Loucy (cell line): Measurements from ENCODE around the gene ADISSP.

Source experiments
- H2AFZ ChIP-seq: fragments of 200-600 bp; sonication (generic); 2 replicates; pipeline ENCODE4 v1.6.0; 2016; ENCODE audit warnings: antibody characterized with exemption, mild to moderate bottlenecking, low read length, moderate library complexity
- H3F3A ChIP-seq: fragments of 200-600 bp; 2 replicates; pipeline ENCODE4 v1.6.0; 2016; ENCODE audit warnings: antibody characterized with exemption, low read depth, mild to moderate bottlenecking
- H3K27me3 ChIP-seq: fragments of 200-600 bp; sonication (generic); 2 replicates; pipeline ENCODE4 v1.6.1; 2014; ENCODE audit warnings: low read length, mild to moderate bottlenecking; ENCODE audit not compliant: insufficient read depth, poor library complexity, severe bottlenecking
- H3K36me3 ChIP-seq: fragments of 200-600 bp; sonication (generic); 2 replicates; pipeline ENCODE4 v1.6.1; 2016; ENCODE audit warnings: low read length; ENCODE audit not compliant: insufficient read depth
- H3K4me1 ChIP-seq: fragments of 200-600 bp; sonication (generic); 2 replicates; pipeline ENCODE4 v1.5.1; 2014; ENCODE audit warnings: low read length, mild to moderate bottlenecking; ENCODE audit not compliant: insufficient read depth, poor library complexity, severe bottlenecking
- H3K4me2 ChIP-seq: fragments of 200-600 bp; sonication (generic); 2 replicates; pipeline ENCODE4 v1.6.0; 2014; ENCODE audit warnings: antibody characterized with exemption, low read length, low read depth, mild to moderate bottlenecking; ENCODE audit not compliant: poor library complexity, severe bottlenecking
- H3K4me3 ChIP-seq: fragments of 200-600 bp; sonication (generic); 2 replicates; pipeline ENCODE4 v1.5.1; 2014; ENCODE audit warnings: low read length, mild to moderate bottlenecking, mixed read lengths; ENCODE audit not compliant: poor library complexity, severe bottlenecking
- H3K79me2 ChIP-seq: fragments of 200-600 bp; sonication (generic); 2 replicates; pipeline ENCODE4 v1.6.1; 2014; ENCODE audit warnings: low read length; ENCODE audit not compliant: insufficient read depth
- H3K9ac ChIP-seq: fragments of 200-600 bp; sonication (generic); 2 replicates; pipeline ENCODE4 v1.6.0; 2014; ENCODE audit warnings: mild to moderate bottlenecking, low read depth, low read length, moderate library complexity; ENCODE audit not compliant: poor library complexity, severe bottlenecking
- H3K9me2 ChIP-seq: fragments of 200-600 bp; sonication (generic); replicated peaks from 2 replicates; pipeline ENCODE4 v1.6.1; 2016; ENCODE audit warnings: low read depth, low read length, mixed read lengths
- H3K9me3 ChIP-seq: fragments of 200-600 bp; sonication (generic); 2 replicates; pipeline ENCODE4 v1.6.1; 2014; ENCODE audit warnings: mild to moderate bottlenecking, antibody characterized with exemption, low read length, low read depth; ENCODE audit not compliant: insufficient read depth
- H4K20me1 ChIP-seq: fragments of 200-600 bp; sonication (generic); 2 replicates; pipeline ENCODE4 v1.6.0; 2014; ENCODE audit warnings: antibody characterized with exemption, low read length, mild to moderate bottlenecking; ENCODE audit not compliant: insufficient read depth, poor library complexity, severe bottlenecking
- CTCF ChIP-seq: fragments of 200-600 bp; sonication (generic); conservative IDR thresholded peaks from 2 replicates; pipeline ENCODE4 v1.5.1; 2014; ENCODE audit warnings: mild to moderate bottlenecking, antibody characterized with exemption, low read length
- EZH2phosphoT487 ChIP-seq: fragments of 200-600 bp; IDR thresholded peaks from 2 replicates; pipeline ENCODE4 v1.6.1; 2018; ENCODE audit warnings: antibody characterized with exemption, mild to moderate bottlenecking, moderate library complexity, borderline replicate concordance

Gene ADISSP

GRCh38 chr20:3711484-3711941, 56.0 kb downstream of the ADISSP start:
- Histone ChIP-seq H3K4me2 (no peak overlapping the region), H3K36me3 (no peaks in the 10 kb centered on the region), H3K4me1 (peaks cover 3% of the 10 kb centered on the region)

GRCh38 chr20:3710703-3711483, 56.7 kb downstream of the ADISSP start:
- H4K20me1 ChIP-seq = no peaks in the 10 kb centered on the region
- H2AFZ ChIP-seq = no peak overlapping the region
- no peaks in the 10 kb centered on the region for H3K9me2 ChIP-seq
- H3K27me3 ChIP-seq = no peaks in the 10 kb centered on the region
- H3K36me3 ChIP-seq = no peaks in the 10 kb centered on the region
- H3K79me2 ChIP-seq = no peaks in the 10 kb centered on the region
- H3K4me1 ChIP-seq = peaks cover 3% of the 10 kb centered on the region
- no peaks in the 10 kb centered on the region for H3F3A ChIP-seq
- H3K9me3 ChIP-seq = no peaks in the 10 kb centered on the region
- H3K4me3 ChIP-seq = no peak overlapping the region
- TF ChIP-seq EZH2phosphoT487 (no peak), CTCF (peak; percentile 92)
- peak overlapping the region; percentile 35 for H3K4me2 ChIP-seq
- no peak overlapping the region for H3K9ac ChIP-seq

More at GRCh38 chr20:3711484-3711941, 56.0 kb downstream of the ADISSP start:
- Histone ChIP-seq H3K4me3 (no peak overlapping the region), H2AFZ (no peak overlapping the region), H3K79me2 (no peaks in the 10 kb centered on the region), H3K9me2 (no peaks in the 10 kb centered on the region), H3K9me3 (no peaks in the 10 kb centered on the region), H4K20me1 (no peaks in the 10 kb centered on the region), H3F3A (no peaks in the 10 kb centered on the region), H3K27me3 (no peaks in the 10 kb centered on the region), H3K9ac (no peak overlapping the region)
- TF ChIP-seq CTCF (no peak), EZH2phosphoT487 (no peak)

- Histone ChIP-seq H3K79me2 (no peaks in the 10 kb centered on the region), H3K9me2 (no peaks in the 10 kb centered on the region), H3K4me3 (no peak overlapping the region), H3K9ac (no peak overlapping the region), H3K36me3 (no peaks in the 10 kb centered on the region), H4K20me1 (no peaks in the 10 kb centered on the region), H3F3A (no peaks in the 10 kb centered on the region), H3K4me1 (peaks cover 3% of the 10 kb centered on the region), H2AFZ (no peak overlapping the region), H3K4me2 (peak overlapping the region; percentile 35), H3K27me3 (no peaks in the 10 kb centered on the region), H3K9me3 (no peaks in the 10 kb centered on the region)
- TF ChIP-seq CTCF (no peak; the same call in 1 of the 2 replicates), EZH2phosphoT487 (no peak)
Observed at GRCh38 chr20:3710011-3710466, 57.5 kb downstream of the ADISSP start.
